Loucy (cell line): Measurements from ENCODE around the gene ACSM6.

Experiments used
- EZH2phosphoT487 ChIP-seq: fragments of 200-600 bp; IDR thresholded peaks from 2 replicates; pipeline ENCODE4 v1.6.1; 2018; ENCODE audit warnings: antibody characterized with exemption, mild to moderate bottlenecking, moderate library complexity, borderline replicate concordance
- TF ChIP-seq, protein P1 (sequence below): fragments of 200-600 bp; sonication (generic); conservative IDR thresholded peaks from 2 replicates; pipeline ENCODE4 v1.5.1; 2014; ENCODE audit warnings: mild to moderate bottlenecking, antibody characterized with exemption, low read length

DNA sequence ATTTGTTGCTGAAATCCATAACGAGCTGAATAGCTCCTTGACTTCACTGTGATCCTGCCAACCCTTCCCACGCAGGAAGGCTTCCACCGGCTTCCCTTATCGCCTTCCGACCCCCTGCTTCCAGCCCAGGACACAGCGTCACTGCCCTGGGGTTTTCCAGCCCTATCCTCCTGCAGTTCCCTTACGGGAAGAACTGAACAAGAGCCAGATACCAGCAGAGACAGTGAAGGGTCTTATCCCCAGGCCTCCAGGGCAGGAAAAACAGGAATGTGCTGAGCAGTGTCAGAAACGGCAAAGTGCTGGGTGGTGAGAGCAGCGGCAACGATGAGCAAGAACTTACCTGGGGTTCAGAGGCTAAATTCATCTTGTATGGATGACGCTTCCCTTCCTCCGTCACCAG, 74.4 kb downstream of the ACSM6 start:
- TF ChIP-seq, protein P1, sequence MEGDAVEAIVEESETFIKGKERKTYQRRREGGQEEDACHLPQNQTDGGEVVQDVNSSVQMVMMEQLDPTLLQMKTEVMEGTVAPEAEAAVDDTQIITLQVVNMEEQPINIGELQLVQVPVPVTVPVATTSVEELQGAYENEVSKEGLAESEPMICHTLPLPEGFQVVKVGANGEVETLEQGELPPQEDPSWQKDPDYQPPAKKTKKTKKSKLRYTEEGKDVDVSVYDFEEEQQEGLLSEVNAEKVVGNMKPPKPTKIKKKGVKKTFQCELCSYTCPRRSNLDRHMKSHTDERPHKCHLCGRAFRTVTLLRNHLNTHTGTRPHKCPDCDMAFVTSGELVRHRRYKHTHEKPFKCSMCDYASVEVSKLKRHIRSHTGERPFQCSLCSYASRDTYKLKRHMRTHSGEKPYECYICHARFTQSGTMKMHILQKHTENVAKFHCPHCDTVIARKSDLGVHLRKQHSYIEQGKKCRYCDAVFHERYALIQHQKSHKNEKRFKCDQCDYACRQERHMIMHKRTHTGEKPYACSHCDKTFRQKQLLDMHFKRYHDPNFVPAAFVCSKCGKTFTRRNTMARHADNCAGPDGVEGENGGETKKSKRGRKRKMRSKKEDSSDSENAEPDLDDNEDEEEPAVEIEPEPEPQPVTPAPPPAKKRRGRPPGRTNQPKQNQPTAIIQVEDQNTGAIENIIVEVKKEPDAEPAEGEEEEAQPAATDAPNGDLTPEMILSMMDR = no peak
- TF ChIP-seq EZH2phosphoT487 = no peak
